AG10803 (cell line): Measurements from ENCODE around the gene ARHGAP22.

Experiments used
- DNase-seq: peaks from one replicate; pipeline ENCODE4 v3.0.0; 2010; ENCODE audit warnings: low read depth
- H3K4me3 ChIP-seq: 2 replicates; pipeline ENCODE4 v1.5.1; 2011; ENCODE audit warnings: mild to moderate bottlenecking, low read length, control low read depth
- CTCF ChIP-seq: conservative IDR thresholded peaks from 2 replicates; pipeline ENCODE4 v1.5.1; 2011; ENCODE audit warnings: mild to moderate bottlenecking, low read length, control low read depth, inconsistent platforms

ARHGAP22 gene

GRCh38 chr10:48478980-48479811 lies 125.7 kb downstream of the ARHGAP22 start:
- TF ChIP-seq CTCF, result no peak
- H3K4me3 ChIP-seq, result no peak overlapping the region
- DNase-seq, result no peak

- H3K4me3 ChIP-seq, result no peak overlapping the region
- no peak for TF ChIP-seq CTCF
- no peak for DNase-seq
These were observed 126.4 kb downstream of the ARHGAP22 start for GRCh38 chr10:48478469-48478868.

GRCh38 chr10:48477616-48478015 lies 127.3 kb downstream of the ARHGAP22 start:
- DNase-seq, result no peak
- no peak for TF ChIP-seq CTCF
- H3K4me3 ChIP-seq, result no peak overlapping the region

GRCh38 chr10:48477141-48477540 lies 127.7 kb downstream of the ARHGAP22 start:
- H3K4me3 ChIP-seq, result no peak overlapping the region
- no peak for DNase-seq
- no peak for TF ChIP-seq CTCF

GRCh38 chr10:48476279-48476982 lies 128.4 kb downstream of the ARHGAP22 start:
- DNase-seq, result no peak
- TF ChIP-seq CTCF, result no peak
- no peak overlapping the region for H3K4me3 ChIP-seq

- no peak for TF ChIP-seq CTCF
- DNase-seq, result no peak
- no peak overlapping the region for H3K4me3 ChIP-seq
These were observed 129.0 kb downstream of the ARHGAP22 start for GRCh38 chr10:48475943-48476278.

- no peak for DNase-seq
These were observed 130.0 kb downstream of the ARHGAP22 start for GRCh38 chr10:48474765-48475365.

More at GRCh38 chr10:48474765-48475365, 130.0 kb downstream of the ARHGAP22 start:
- H3K4me3 ChIP-seq, result no peak overlapping the region
- no peak for TF ChIP-seq CTCF
